ENCODE measurements around the gene SAMD11. TPM values are rescaled to one million over a fixed set of nuclear protein-coding genes. Genes with fewer than 3 reads are reported as not detected.

The SAMD11 gene
- total RNA-seq, 1 donor from 2014 or later, result 2.0 TPM

- no peak for DNase-seq (ENCODE audit: extremely low read depth, low read depth, low spot score)
Observed at GRCh38 chr1:992362-992761, 68.6 kb downstream of the SAMD11 start.

- DNase-seq (ENCODE audit: extremely low read depth, low read depth, low spot score), result no peak
Observed at GRCh38 chr1:993379-993995, 69.8 kb downstream of the SAMD11 start.

Other genes with a start within 250 kb of the SAMD11 start
- gene OR4F16, start 237.3 kb upstream of the SAMD11 start, total RNA-seq, result not detected in 2 replicates
- 73.8 and 73.9 TPM in 2 replicates for gene NOC2L, start 35.3 kb downstream of the SAMD11 start, total RNA-seq
- gene KLHL17, start 36.7 kb downstream of the SAMD11 start, total RNA-seq, result 11.7 and 21.1 TPM in 2 replicates
- gene PLEKHN1, start 42.6 kb downstream of the SAMD11 start, total RNA-seq, result 1.4 and 2.0 TPM in 2 replicates
- not detected in 2 replicates for gene PERM1, start 58.2 kb downstream of the SAMD11 start, total RNA-seq
- gene HES4, start 76.2 kb downstream of the SAMD11 start, total RNA-seq, result 90.3 and 219 TPM in 2 replicates
- 196 and 518 TPM in 2 replicates for gene ISG15, start 89.6 kb downstream of the SAMD11 start, total RNA-seq
- gene AGRN, start 96.2 kb downstream of the SAMD11 start, total RNA-seq, result 306 and 382 TPM in 2 replicates
- gene RNF223, start 150.4 kb downstream of the SAMD11 start, total RNA-seq, result not detected in 2 replicates
- 13.5 and 32.1 TPM in 2 replicates for gene C1orf159, start 192.2 kb downstream of the SAMD11 start, total RNA-seq
- not detected in 2 replicates for gene TTLL10, start 250.0 kb downstream of the SAMD11 start, total RNA-seq

Data from glomerular endothelial cell (primary cell).